ENCODE measurements around the gene TUBB4B. TPM values are rescaled to one million over a fixed set of nuclear protein-coding genes. Genes with fewer than 3 reads are reported as not detected.

The TUBB4B gene
- total RNA-seq, 5 donors from 2014 or later (not counting 1 experiment from before 2014, with no cell fraction given): 50.6 to 118 (median 95.3) TPM

DNA sequence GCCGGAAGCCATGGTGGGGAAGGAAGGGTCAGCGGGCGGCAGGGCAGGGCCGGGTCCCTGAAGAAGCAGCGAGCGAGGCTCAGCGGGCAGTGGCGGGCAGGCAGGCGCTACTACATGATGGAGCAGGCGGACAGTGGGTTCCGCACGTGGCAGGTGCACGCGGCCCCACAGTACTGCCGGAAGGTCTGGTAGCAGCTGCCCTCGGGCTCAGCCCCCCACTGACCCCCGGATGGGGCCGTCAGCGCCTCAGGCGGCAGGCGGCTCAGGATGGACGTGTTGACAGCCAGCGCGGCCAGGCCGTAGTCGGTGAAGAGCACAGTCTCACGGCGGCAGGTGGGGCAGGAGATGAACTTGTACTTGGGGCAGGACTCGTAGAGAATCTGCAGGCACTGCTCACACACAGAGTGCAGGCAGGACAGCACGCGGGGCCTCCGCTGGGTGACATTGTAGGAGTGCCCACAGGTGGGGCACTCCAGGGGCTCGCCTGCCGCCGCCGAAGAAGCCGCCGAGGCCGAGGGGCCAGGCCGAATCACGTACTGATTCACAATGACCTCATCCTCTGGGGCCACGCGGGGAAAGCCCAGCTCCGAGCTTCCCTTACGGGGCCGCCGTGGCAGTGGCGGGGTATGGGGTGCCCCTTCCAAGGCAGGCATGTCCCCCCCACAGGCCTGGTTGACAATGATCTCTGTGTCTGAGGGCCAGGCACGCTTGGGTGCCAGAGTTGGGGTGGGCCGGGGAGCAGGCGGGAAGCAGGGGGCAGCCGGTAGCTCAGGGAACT lies 20.6 kb upstream of the TUBB4B start:
- peaks cover 0 to 5% (median 4%) of the 10 kb centered on the region in 3 donors for H3K4me1 Mint-ChIP-seq
- 85% methylated on average over 40 of the region's 52 CpGs for WGBS (ENCODE audit: insufficient coverage)
- POLR2A ChIA-PET: no interaction called here
- Histone ChIP-seq H3K36me3 (ENCODE audit: control insufficient read depth in 2 of 2, extremely low read depth in 1 of 2, insufficient read depth in 1 of 2, low read length in 1 of 2) (no peaks in the 10 kb centered on the region), H3K4me1 (ENCODE audit: control insufficient read depth in 1 of 2, extremely low read depth in 1 of 2, insufficient read depth in 2 of 2, low read length in 2 of 2) (peaks cover 2 to 29% of the 10 kb centered on the region in 2 experiments), H3K9me3 (no peaks in the 10 kb centered on the region), H3K27ac (ENCODE audit: low read length) (no peak overlapping the region), H3K27me3 (replicated peaks in 1 of 2; ENCODE audit: control insufficient read depth in 2 of 2, extremely low read depth in 1 of 2, insufficient read depth in 2 of 2, low read length in 1 of 2) (peaks cover 0 to 11% of the 10 kb centered on the region in 2 experiments), H3K4me3 (ENCODE audit: control insufficient read depth in 1 of 2, extremely low read depth in 1 of 2, low read length in 1 of 2) (no peak overlapping the region)
- CTCF ChIA-PET: no interaction called here
- no peaks in the 10 kb centered on the region for H3K27me3 Mint-ChIP-seq
- H3K27ac Mint-ChIP-seq: no peak overlapping the region
- no peaks in the 10 kb centered on the region for H3K36me3 Mint-ChIP-seq
- ATAC-seq (replicated peaks in 1 of 4): no peak
- DNase-seq: no peak
- H3K4me3 Mint-ChIP-seq: peak overlapping the region in 2 of 3 donors; percentile 55
- no peaks in the 10 kb centered on the region for H3K9me3 Mint-ChIP-seq

DNA sequence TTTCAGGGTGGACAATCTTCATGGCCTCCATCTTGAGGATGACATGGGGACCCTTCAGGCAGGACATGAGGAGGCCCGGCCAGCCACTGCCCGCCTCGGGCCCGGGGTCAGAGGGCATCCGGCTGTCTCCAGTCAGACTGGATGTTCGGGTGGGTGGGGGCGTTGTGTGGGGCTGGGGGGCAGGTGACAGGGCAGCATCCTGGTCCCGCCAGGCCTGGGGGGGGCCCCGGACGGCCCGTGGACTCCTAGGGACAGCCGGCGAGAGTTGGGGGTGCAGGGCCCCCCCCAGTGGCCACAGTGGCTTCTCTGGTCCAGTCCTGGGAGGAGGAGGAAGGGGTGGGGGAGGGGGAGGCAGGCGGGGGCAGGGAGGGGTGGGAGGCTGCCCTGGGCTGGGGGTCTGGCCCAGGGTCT lies 20.0 kb upstream of the TUBB4B start:
- 100% methylated on average over 1 of the region's 14 CpGs for WGBS (ENCODE audit: insufficient coverage)
- no peak overlapping the region for H3K27ac Mint-ChIP-seq
- no peaks in the 10 kb centered on the region for H3K9me3 Mint-ChIP-seq
- Histone ChIP-seq H3K36me3 (ENCODE audit: control insufficient read depth in 2 of 2, extremely low read depth in 1 of 2, insufficient read depth in 1 of 2, low read length in 1 of 2) (no peaks in the 10 kb centered on the region), H3K27me3 (replicated peaks in 1 of 2; ENCODE audit: control insufficient read depth in 2 of 2, extremely low read depth in 1 of 2, insufficient read depth in 2 of 2, low read length in 1 of 2) (peaks cover 0 to 11% of the 10 kb centered on the region in 2 experiments), H3K27ac (ENCODE audit: low read length) (no peak overlapping the region), H3K4me3 (ENCODE audit: control insufficient read depth in 1 of 2, extremely low read depth in 1 of 2, low read length in 1 of 2) (no peak overlapping the region), H3K4me1 (ENCODE audit: control insufficient read depth in 1 of 2, extremely low read depth in 1 of 2, insufficient read depth in 2 of 2, low read length in 2 of 2) (peaks cover 2 to 30% of the 10 kb centered on the region in 2 experiments), H3K9me3 (no peaks in the 10 kb centered on the region)
- H3K27me3 Mint-ChIP-seq: no peaks in the 10 kb centered on the region
- peaks cover 0 to 5% (median 4%) of the 10 kb centered on the region in 3 donors for H3K4me1 Mint-ChIP-seq
- ATAC-seq (replicated peaks in 1 of 4) (no peak), DNase-seq (no peak)
- ChIA-PET POLR2A (no interaction called here), CTCF (no interaction called here)
- no peaks in the 10 kb centered on the region for H3K36me3 Mint-ChIP-seq
- peak overlapping the region in 1 of 3 donors; percentile 55 for H3K4me3 Mint-ChIP-seq

DNA sequence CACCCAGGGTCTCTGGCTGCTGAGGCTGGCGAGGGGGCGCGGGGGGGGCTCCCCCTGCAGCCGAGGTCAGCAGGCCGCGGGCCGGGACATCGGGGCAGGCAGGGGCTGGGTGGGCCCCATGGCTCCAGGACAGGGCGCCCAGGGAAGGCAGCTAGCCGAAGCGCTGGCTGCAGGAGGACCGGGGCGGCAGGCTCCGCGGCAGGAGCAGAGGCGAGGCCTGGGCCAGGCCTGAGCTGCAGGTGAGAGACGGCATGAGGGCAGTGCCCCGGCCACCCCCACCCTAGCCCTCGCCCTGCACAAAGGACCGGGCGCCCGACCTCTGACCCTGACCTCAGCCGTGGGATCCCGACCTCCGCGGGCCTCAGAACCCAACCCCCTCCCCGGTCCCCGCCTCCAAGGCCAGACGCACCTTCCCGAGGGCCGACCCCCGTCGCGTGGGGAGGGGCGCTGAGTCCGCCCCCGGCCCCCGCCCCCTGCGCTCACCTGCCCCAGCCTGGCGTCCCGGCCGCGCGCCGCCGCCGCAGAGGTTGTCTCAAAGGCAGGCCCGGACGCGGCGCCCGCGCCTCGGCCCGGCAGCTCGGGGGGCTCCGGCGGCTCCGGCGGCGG lies 19.5 kb upstream of the TUBB4B start:
- no peaks in the 10 kb centered on the region for H3K27me3 Mint-ChIP-seq

DNA sequence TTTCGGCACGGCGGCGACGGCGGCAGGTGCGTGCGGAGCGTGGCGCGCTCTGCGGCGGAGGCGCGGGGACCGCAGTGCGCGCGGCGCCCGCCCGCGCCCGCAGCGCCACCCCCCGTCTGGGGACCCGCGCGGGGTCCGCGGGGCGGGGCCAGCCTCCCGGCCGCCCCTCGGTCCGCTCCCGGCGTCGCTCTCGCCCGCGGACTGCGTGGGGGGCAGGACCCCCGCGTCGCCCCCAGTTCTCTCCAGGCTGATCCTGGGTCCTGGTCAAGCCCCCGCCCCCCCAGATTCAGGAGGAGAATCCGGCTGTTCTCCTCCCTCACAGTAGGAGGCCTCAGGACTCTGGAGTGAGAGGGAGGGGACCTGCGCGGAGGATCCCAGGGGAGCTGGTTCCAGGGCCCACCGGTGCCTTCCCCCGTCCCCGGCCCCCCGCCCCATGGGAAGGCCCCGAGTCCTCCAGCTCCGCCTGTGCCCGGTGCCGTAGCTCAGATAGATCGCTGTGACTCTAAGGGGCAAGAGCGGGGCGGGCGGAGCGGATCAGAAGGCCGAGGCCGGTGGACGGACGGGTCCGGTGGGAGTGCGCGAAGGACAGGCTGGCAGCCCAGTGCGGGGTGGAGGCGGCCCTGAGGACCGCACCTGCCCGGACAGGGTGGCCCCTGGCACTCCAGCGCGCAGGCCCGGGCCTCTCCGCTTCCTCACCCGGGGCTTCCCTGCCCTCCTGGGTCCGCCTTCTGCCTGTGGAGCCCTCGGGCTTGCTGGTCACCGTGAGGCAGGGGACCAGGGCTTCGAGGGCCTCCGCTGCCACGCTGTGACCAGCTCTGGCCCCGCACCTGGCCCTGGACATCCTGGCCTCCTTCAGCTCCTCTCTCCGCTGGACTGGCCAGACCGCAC lies 18.7 kb upstream of the TUBB4B start, which contains the start of gene RNF208:
RNF208 (minus strand) TSS at position 51 of the 888 bp plus-strand sequence. CDS start 1,028 bp downstream, outside the sequence.
- H3K4me3 ChIP-seq (ENCODE audit: control insufficient read depth in 1 of 2, extremely low read depth in 1 of 2, low read length in 1 of 2): peak within 1 kb of the TSS; percentile 76 to 79
- no peaks in the 10 kb centered on the region for H3K9me3 ChIP-seq
- 8% methylated on average over 84 of the region's 88 CpGs for WGBS (ENCODE audit: insufficient coverage)
- no peaks in the 10 kb centered on the region for H3K9me3 Mint-ChIP-seq
- ATAC-seq (replicated peaks in 1 of 4) (no peak), DNase-seq (peak in 3 of 35 experiments; percentile 11 to 32 (median 30))
- H3K27me3 ChIP-seq (replicated peaks in 1 of 2; ENCODE audit: control insufficient read depth in 2 of 2, extremely low read depth in 1 of 2, insufficient read depth in 2 of 2, low read length in 1 of 2): peaks cover 0 to 22% of the 10 kb centered on the region in 2 experiments
- POLR2A ChIA-PET: interaction anchor here (1.0 to 2.4 kb wide), 3 partner anchors 16 to 21 kb away, joined by 3 to 16 read pairs (median 6); partner anchors contain the start of gene TUBB4B (in 1 of the 2)
- H3K36me3 ChIP-seq (ENCODE audit: control insufficient read depth in 2 of 2, extremely low read depth in 1 of 2, insufficient read depth in 1 of 2, low read length in 1 of 2): no peaks in the 10 kb centered on the region
- H3K36me3 Mint-ChIP-seq: no peaks in the 10 kb centered on the region
- H3K27ac Mint-ChIP-seq: peak within 1 kb of the TSS in 1 of 2 donors; percentile 80
- H3K27me3 Mint-ChIP-seq: peaks cover 0 to under 1% of the 10 kb centered on the region in 2 donors
- H3K4me1 ChIP-seq (ENCODE audit: control insufficient read depth in 1 of 2, extremely low read depth in 1 of 2, insufficient read depth in 2 of 2, low read length in 2 of 2): peaks cover 2 to 34% of the 10 kb centered on the region in 2 experiments
- CTCF ChIA-PET: interaction anchor here in 1 of 2 donors (1.0 to 2.0 kb wide), 3 partner anchors 14 to 194 kb away, joined by 3 to 9 read pairs (median 7); no protein-coding TSS in a partner anchor
- H3K4me1 Mint-ChIP-seq: peaks cover 1 to 5% (median 5%) of the 10 kb centered on the region in 3 donors
- peak within 1 kb of the TSS; percentile 66 for H3K27ac ChIP-seq (ENCODE audit: low read length)
- H3K4me3 Mint-ChIP-seq: peak within 1 kb of the TSS; percentile 71 to 80 (median 79)

More for the DNA sequence above, 19.5 kb upstream of the TUBB4B start:
- DNase-seq (peak in 1 of 35 experiments; percentile 36), ATAC-seq (replicated peaks in 1 of 4) (no peak)
- no peak overlapping the region for H3K4me3 ChIP-seq (ENCODE audit: control insufficient read depth in 1 of 2, extremely low read depth in 1 of 2, low read length in 1 of 2)
- H3K9me3 Mint-ChIP-seq: no peaks in the 10 kb centered on the region
- peaks cover 0 to 14% of the 10 kb centered on the region in 2 experiments for H3K27me3 ChIP-seq (replicated peaks in 1 of 2; ENCODE audit: control insufficient read depth in 2 of 2, extremely low read depth in 1 of 2, insufficient read depth in 2 of 2, low read length in 1 of 2)
- POLR2A ChIA-PET: interaction anchor here in 1 of 2 donors (1.0 kb wide), 1 partner anchor 15 kb away, joined by 3 read pairs; no protein-coding TSS in a partner anchor
- 16% methylated on average over 60 of the region's 61 CpGs for WGBS (ENCODE audit: insufficient coverage)
- H3K4me3 Mint-ChIP-seq: no peak overlapping the region
- peaks cover 0 to 5% (median 4%) of the 10 kb centered on the region in 3 donors for H3K4me1 Mint-ChIP-seq
- H3K36me3 ChIP-seq (ENCODE audit: control insufficient read depth in 2 of 2, extremely low read depth in 1 of 2, insufficient read depth in 1 of 2, low read length in 1 of 2): no peaks in the 10 kb centered on the region
- no peak overlapping the region for H3K27ac ChIP-seq (ENCODE audit: low read length)
- CTCF ChIA-PET: interaction anchor here in 1 of 2 donors (1.0 kb wide), 1 partner anchor 193 kb away, joined by 3 read pairs; no protein-coding TSS in a partner anchor
- H3K4me1 ChIP-seq (ENCODE audit: control insufficient read depth in 1 of 2, extremely low read depth in 1 of 2, insufficient read depth in 2 of 2, low read length in 2 of 2): peaks cover 2 to 30% of the 10 kb centered on the region in 2 experiments
- no peaks in the 10 kb centered on the region for H3K36me3 Mint-ChIP-seq
- H3K27ac Mint-ChIP-seq: no peak overlapping the region
- H3K9me3 ChIP-seq: no peaks in the 10 kb centered on the region

DNA sequence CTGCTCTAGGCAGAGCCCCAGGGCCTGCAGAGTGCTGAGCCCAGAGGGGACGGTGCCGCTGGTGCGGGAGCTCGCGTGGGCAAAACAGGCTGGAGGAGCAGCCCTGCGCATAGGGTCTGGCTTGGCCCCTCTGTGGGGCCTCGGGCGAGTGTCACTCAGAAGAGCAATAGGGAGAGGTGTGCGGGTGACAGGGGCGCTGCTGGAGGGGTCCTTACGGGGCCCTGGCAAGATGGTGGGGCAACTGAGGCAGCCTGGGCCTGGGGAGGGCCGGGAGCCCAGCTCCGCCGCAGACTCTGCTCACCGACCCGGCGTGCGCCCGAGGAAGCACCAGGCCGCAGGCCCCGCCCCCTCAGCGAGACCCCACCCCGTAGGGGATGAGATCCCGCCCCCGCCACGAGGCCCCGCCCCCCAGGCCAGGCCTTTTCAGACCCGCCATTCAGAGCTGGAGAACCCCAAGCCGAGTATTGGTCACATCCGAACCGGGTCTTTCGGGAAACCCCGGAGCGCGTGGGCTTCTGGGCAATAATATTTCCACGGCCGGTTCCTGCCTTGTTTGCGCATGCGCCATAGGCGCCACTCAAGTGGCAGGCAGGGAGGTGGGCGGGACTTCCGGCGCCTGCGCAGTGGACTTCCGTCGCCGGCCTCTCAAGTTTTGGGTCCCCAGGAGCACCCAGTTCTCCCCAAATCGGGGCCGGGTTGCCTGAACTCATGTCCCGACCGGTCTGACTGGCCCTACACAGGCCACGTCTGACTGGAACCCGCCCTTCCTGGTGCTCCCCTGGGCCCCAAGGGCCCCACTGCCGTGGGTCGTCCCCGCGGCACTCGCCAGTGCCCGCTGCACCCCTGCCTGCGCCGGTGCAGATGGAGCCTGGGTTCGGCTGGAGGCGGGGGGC lies 17.8 kb upstream of the TUBB4B start:
- peak; percentile 94 to 99 (median 98) for DNase-seq
- no peaks in the 10 kb centered on the region for H3K9me3 ChIP-seq
- Mint-ChIP-seq H3K4me1 (peaks cover 6 to 8% (median 7%) of the 10 kb centered on the region in 3 donors), H3K27ac (peak overlapping the region; percentile 67 to 80), H3K4me3 (peak overlapping the region; percentile 71 to 80 (median 79)), H3K27me3 (peaks cover 3 to 4% of the 10 kb centered on the region in 2 donors), H3K36me3 (no peaks in the 10 kb centered on the region), H3K9me3 (no peaks in the 10 kb centered on the region)
- H3K27ac ChIP-seq (ENCODE audit: low read length): peak overlapping the region; percentile 83
- H3K4me1 ChIP-seq (ENCODE audit: control insufficient read depth in 1 of 2, extremely low read depth in 1 of 2, insufficient read depth in 2 of 2, low read length in 2 of 2): peaks cover 2 to 37% of the 10 kb centered on the region in 2 experiments
- ChIA-PET POLR2A (interaction anchor here (0.6 to 2.4 kb wide), 7 partner anchors 9 to 431 kb away, joined by 3 to 16 read pairs (median 6); partner anchors contain the start of gene TUBB4B (in 1 of the 2)), CTCF (interaction anchor here in 1 of 2 donors (0.6 to 2.0 kb wide), 9 partner anchors 13 to 497 kb away, joined by 3 to 9 read pairs (median 5); no protein-coding TSS in a partner anchor)
- WGBS (ENCODE audit: insufficient coverage): 1% methylated on average over 57 of the region's 63 CpGs
- ATAC-seq (replicated peaks in 1 of 4): peak; percentile 91 to 94 (median 92)
- peaks cover 0 to 27% of the 10 kb centered on the region in 2 experiments for H3K27me3 ChIP-seq (replicated peaks in 1 of 2; ENCODE audit: control insufficient read depth in 2 of 2, extremely low read depth in 1 of 2, insufficient read depth in 2 of 2, low read length in 1 of 2)
- no peaks in the 10 kb centered on the region for H3K36me3 ChIP-seq (ENCODE audit: control insufficient read depth in 2 of 2, extremely low read depth in 1 of 2, insufficient read depth in 1 of 2, low read length in 1 of 2)
- H3K4me3 ChIP-seq (ENCODE audit: control insufficient read depth in 1 of 2, extremely low read depth in 1 of 2, low read length in 1 of 2): peak overlapping the region; percentile 76 to 79
